ENCODE results near the gene COL9A1.

The COL9A1 gene

DNA sequence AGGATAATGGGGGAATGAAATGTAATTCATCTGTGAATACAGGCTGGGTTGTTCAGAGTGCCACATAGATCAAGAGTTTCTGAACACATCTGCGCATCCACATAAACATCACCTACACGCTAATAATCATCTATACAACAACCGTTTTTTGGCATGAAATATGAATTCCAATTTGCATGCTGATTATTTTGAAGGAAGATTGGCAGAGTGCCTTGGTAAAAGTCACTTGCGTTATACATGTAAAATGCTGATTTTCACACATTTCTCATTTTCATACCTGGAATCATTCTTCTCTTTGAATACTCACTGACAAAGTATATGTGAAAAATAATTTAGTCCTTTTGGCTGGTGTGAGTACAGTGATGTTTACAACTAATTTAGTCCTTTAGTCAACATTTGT, 17.7 kb downstream of the COL9A1 start:
- FAIRE-seq, result no peak

DNA sequence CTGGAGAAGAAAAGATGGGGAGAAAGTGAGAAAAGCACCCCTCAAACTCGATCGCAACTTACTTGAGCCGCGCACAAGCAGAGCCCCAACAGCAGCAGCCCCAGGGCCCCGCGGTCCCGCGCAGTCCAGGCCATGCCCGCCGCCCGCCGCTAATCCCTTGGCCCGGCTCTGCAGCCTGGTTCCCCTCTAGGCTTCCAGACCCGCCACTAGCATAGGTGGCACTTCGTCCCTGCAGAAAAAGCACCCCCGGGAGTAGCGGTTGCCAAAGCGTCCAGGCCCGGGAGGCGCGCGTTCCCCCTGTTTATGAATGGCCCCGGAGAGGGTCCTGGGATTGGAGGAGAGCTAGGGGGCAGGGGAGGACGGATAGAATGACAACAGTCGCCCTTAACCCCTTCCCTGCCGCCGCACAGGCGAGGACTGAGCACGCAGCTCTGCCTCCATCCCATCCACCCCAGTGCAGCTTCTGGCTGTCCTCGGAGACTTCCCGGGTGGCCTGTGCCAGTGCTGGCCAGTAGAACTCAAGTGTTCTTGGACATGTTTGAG, 19.9 kb downstream of the COL9A1 start:
- no peak for FAIRE-seq

DNA sequence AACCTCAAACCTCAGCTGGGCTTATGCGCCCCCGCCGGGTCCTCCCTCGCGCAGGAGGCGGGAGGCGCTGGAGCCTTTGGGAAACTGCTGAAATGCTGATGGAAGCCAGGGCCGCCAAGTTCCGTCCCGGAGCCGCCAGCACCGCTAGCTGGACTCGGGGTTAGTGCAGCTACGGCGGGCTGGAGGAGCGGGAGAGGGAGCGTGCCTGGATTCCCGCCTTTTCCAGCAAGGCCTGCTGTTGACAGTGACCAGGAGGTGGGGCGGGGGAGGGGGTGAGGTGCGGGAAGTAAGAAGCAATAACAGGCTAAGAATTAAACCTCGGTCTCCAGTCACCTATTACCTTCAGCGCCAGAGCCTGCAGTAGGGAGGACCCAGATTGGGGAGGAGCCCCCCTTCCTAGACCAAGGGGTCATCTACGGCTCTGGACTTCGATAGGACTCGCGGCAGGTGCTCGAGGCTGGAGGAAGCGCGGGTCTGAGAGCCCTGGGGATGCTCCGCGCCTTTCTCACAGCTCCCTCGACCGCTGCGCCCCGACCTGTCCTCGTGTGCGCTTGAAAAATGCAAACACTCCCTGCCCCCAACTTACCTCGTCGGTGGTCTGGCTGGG, 20.5 kb downstream of the COL9A1 start:
- FAIRE-seq, result no peak

DNA sequence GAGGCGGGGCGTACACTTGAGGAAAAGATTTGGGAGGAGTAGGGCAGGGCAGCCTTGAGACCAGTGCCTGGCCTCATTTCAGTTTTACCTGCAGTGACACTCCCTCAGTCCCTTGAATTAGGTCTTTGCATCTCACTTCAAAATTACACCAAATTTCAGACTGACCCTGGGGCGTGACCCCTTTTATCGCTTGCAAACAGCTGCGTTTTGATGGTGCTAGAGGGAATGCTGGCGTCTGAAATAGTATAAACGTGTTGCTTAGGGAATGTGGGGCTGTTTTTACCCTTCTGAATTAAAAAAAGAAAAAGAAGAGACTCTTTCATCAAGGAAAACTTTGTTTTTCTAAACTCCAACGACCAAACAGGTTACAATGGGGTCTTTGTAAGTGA, 21.0 kb downstream of the COL9A1 start:
- no peak for FAIRE-seq

DNA sequence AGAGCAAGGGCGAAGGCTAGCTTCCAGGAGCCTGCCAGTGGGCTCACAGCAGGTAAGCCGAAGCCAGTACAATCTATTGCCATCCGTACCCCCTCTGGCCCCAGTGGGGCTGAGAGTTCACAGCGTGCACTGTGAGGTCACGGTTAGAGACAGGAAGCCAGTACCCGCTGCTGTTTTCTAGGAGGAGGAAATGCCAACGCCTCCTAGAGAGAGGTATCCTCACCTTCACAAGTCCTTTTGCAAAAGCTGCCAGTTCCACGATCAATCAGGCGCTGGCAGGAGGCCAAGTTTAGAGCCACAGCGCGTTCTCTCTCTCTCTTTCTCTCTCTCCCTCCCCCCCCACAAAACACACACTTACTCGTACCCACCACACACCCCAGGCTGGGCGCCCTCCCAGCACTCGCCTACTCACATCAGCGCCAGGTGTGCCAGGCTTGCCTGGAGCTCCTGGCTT, 22.5 kb downstream of the COL9A1 start:
- FAIRE-seq, result no peak

DNA sequence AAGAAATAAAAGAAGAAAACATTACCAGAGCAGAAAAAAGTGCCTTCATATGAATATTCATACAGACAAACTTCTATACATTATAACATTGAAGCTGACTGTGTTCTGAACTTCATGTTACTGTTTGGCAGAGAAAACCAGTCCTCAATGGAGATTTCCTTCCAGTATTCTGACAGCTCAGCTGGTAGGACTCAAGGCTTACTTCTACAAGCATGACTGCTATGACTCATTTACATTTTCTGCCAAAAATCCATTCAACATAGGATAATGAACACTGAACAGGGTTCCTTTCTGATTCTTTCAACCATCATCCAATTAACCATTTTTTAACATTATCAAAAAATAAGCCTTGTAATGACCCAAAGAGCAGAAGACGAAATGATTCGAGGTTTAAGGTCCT, 25.4 kb downstream of the COL9A1 start:
- no peak for FAIRE-seq

DNA sequence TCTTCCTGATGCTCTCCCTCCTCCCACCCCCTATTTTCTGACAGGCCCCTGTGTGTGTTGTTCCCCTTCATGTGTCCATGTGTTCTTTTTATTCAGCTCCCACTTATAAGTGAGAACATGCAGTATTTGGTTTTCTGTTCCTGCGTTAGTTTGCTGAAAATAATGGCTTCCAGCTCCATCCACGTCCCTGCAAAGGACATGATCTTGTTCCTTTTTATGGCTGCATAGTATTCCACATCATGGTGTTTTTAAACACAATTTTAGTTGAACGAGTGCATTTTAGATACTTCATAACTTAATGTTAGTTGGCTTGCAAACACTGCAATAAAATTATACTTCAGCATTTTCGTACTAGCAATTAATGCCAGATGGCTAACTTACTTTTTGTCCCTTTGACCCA, 28.5 kb downstream of the COL9A1 start:
- FAIRE-seq, result no peak

DNA sequence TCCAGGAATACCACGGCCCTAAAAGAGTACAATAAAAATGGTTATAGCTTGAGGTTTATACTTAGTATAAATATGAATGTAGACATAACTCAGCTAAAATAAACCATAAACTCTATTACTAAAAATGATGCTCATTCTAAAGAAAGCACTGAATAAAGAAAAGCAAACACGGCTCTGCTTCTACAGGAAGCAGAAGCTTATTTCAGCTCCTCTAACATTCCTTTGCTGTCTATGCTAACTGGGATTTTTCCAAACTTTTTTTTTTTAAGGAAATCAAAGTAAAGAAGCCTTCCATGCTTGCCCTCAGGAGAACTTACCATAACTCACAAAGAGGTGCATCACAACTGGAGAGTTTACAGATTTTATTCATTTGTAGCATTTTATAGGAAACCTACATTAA, 30.8 kb downstream of the COL9A1 start:
- FAIRE-seq, result no peak

DNA sequence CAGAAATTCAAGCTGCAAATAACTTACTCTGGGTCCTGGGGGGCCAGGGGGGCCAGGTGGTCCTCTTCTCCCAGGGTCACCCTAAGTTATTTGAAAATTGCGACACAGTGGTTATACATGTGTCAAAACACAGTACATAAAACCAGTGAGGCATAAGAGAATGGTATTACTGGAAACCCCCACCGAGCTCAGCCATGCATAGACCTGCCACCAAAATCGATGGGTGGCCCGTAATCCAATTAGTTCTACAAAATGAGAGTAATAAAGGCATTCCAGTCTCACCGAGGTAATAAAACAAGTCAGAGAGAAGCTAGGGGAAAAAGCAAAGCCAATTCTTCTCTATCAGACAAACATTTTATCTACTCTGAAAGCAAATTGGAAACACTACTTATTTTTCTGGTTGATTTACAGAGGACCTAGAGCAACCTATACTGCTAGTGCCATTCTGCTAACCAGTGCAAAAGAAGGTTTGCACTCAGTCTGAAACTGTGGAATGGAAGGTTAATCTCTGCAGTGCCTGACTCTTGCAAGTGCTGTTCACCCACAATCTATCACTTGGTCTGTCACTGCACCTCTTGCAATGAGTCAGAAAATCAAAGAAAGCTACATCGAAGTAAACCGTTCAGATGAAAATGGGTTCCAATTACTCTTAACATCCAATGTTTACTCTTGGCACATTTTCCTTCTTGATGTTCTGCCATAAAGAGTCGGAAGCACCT, 32.4 kb downstream of the COL9A1 start:
- FAIRE-seq, result no peak

DNA sequence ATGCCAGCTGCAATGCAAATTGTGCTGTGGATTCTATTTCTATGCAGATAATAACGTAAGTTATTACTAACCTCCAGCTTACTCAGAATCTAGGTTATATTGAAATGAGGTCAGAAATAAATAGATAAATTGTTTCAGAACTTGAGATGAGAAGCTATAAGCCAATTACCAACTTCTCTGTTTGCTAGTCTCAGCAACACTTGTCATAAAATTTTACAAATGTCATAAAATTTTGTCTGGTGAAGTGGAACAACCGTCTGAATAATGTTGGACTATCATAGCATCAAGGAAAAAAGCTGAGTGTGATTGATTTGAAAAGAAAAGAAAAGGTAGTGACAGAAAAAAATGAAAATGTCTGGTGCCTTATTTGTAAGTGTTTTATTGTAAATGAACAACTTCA, 36.7 kb downstream of the COL9A1 start:
- no peak for FAIRE-seq

DNA sequence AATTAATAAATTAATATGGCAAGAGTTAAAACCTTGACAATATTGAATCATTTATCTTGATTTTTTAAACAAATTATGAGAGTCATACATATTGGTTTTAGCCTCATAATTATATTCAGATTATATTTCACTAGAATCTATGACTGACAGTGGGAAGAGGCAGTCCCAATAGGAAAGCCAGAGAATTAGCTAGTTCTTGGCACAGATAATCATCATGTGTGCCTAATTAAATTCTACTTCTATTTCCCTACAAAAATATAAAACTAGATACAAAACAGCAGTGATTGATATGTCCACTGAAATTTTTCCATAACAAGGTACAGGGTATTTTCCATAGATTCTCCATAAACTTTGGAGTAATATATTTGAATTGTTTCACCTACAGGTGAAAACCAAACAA, 38.6 kb downstream of the COL9A1 start:
- FAIRE-seq, result no peak

DNA sequence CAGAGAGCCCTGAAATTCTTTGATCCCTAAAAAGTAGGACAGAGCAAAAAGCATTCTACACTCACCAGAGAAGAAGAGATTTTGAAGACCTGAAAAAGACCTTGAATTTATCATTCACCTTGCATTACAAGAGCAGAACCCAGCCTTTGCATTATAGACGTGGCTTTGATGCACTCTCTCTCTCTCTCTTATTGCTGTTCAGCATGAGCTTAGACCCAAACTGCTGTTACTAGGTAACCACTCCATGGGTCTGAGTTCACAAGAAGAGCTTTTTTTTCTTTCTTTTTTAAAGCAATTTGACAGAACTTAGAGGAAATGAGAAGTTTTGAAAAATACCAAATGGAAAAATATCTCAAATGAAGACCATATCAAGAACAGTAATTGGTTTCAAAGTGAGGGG, 44.4 kb downstream of the COL9A1 start:
- FAIRE-seq, result no peak

DNA sequence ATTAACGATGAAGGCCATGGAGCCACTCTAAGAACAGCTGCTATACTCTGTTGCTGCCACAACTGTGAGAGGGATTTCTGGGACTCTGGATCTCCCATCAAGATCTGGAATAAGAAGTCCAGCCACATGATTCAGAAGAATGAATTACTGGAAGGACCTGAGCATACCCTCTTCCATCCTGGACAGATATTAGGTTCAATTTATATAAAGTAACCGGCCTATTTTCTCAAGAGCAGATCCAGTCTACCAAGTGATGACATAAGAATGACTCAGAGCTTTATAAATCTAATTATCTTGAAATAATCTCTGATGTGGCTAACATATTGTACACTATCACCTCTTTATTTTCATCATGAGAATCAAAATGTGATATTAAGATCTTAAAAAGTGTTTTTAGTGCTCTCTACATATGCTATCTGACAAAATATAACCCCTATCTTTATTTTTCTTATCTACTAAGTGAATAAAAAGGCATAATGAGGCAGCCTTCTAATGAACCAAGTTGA, 45.1 kb downstream of the COL9A1 start:
- no peak for FAIRE-seq

DNA sequence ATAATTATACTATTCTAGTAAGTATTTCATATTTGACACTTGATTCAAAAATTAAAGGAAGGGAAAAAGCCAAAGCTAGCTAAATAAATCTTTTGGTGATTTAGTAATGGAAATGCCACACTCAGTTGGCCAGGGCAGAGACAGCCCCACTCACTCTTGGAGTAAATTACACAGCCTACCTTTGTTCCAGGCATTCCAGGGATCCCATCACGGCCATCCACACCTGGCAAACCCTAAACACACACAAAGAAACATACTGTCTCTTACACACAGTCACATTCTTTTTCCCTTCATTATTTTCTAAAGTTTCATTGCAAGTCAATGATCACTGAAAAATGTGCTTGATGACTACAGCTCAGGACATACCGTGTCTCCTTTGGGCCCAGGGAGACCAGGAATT, 48.1 kb downstream of the COL9A1 start:
- FAIRE-seq, result no peak

DNA sequence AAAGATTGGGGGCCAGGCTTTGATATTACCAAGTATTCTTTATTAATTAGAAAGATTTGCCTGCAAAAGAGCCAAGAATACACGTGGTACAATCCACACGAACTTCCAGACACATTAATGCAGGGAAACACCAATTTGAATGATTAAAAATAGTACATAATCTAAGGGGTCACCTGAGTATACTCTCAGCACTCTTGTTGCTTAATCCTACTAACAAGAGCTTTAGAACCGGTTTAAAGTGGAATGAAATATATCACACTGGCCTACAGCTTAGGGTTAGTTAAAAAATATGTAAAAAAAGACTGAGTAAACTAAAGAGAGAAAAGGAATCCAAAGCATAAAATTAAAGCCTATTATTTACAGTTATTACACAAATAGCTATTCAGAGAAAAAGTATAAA, 49.0 kb downstream of the COL9A1 start:
- FAIRE-seq, result no peak

DNA sequence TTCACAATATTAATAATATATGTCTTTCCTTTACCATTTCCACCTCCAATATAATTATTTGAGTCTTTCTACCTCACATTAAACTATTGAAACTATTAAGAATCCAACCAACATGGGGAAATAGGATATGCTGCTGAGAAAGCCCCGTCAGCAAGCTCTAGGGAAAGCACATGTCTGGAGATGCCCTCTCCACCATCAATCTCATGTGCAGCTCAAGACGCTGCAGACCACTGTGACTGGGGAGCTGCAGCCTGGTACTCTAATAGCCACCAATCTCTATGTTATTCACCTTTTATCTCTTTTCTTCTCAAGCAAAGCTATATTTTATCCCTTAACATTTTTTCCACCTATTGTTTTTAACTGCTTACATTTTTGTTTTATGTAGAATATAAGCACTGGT, 50.3 kb downstream of the COL9A1 start:
- FAIRE-seq, result no peak

DNA sequence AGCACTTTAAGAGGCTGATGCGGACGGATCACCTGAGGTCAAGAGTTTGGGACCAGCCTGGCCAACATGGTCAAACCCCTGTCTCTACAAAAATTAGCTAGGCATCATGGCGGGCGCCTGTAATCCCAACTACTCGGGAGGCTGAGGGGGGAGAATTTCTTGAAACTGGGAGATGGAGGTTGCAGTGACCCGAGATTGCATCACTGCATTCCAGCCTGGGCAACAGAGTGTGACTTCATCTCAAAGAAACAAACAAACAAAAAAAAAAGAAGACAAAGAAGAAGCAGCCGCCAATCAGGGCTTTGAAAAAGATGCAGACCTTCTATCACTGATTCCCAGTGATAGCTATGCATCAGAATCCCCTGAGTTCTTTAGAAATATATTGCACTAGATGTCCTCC, 56.8 kb downstream of the COL9A1 start:
- no peak for FAIRE-seq

DNA sequence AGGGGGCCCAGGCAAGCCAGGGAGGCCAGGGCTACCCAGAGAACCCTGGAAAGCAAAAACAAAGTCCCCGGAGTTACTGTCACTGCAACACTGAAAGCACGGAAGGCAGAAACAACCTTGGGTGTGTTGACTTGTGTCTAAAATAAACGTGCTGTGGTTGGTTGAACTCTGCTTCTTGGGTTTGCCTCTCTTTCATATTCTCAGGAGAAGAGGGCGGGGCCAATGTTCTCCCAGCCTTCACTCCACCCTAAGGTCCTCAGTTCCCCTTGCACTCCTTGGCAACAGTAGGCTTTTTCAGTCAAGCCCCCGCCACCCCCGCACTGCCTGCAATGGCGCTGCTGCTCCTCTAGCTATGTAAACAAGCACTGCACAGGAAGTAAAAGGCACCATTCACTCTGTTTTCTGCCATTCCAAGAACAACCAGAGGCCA, 60.9 kb downstream of the COL9A1 start:
- no peak for FAIRE-seq

DNA sequence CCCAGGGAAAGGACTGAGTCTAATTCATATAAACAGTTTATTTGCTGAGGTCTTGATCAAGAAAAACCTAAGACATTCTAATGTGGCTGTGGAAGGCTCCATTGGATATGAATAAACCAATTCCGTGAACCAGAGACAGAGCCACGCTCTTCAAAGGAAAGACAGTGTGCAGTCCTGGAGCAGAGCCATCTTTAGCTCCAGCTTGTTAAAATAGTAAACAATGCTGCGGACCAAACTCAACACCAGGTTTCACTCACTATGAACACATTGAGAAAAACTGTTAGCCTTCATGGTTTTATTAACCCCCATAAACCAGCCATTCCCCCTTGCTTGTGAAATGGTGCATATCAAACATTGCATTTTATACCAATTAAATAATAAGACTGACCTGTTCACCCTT, 61.9 kb downstream of the COL9A1 start:
- FAIRE-seq, result no peak

DNA sequence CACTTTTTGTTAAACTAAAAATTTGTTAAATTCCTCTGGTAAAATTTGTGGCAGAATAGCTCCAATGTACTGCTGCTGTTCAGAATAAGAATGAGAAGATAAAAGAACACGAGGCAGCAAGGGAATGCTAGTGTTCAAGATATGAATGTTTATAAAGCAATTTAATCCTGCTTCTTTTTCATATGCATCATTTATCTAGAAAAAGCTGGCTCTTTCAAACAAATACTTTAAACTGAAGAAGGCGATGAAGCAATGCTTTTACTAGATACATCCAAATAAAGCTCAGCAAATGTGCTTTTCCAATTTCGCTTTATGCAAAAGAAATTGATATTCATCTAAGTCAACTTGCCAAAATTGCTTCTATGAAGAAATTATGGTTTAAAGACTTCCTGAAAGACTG, 66.5 kb downstream of the COL9A1 start:
- FAIRE-seq, result no peak

DNA sequence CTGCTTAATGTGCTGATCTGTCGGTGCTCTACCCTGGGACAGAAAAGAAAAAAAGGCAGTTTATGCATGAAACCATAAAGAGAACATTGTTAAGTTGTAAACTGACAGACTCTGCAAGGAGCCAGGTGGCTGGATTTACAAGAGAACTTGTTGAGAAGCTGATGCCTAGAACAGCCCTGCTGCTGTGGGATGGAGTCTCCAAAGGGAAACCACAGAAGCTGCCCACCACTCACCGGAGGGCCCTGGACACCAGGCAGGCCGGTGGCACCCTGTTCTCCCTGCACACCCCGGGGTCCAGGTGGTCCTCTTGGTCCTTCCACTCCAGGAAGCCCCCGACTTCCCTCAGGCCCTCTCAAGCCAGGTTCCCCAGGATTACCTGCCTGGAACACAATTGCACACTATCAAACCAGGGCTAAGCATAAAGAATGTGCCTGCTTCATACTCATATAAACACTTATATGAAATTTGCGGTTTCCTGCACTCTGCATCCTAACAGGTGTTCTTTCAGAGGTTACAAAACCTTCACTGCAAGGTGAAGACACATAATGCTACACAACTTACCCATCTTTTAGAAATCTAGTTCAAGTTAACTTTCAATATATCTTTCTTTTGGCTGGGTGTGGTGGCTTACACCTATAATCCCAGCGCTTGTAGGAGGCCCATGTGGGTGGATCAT, 68.2 kb downstream of the COL9A1 start:
- FAIRE-seq, result no peak

DNA sequence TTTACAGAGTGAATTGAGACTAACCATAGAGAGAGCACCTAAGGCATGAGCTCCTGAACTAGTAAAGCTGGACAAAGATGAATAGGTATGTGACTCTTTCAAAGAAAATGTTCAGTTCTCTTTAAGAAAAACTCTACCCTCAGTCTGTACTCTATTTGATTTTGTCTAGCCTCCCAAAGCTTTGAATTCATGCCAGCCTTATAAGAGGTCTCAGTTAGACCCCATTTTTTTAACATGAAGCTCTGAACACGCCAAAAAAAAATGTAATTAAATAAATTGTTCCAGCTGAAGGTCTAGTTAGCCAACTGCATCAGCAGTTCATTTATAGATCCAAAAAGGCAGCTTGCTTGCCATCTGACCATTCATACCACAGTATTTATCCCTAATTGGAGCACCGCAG, 71.6 kb downstream of the COL9A1 start:
- FAIRE-seq, result no peak

DNA sequence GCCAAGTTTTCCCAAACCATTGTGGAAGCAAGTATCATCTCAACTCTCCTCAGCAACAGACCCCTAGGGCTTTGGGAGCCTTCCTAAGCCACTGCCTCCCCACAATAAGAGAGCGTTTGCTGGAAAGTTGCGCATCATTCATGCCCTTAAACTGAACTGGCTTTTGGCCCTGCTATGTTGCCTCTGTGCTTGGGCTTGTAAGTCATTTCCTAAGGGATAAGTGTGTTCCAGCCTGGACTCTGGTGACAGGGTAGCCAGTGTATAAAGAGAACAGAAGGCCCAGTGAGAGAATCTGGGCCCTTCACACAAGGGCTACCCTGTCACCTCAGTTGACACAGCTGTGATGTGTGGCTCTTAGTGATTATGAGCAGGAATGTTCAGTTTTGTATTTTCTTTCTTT, 77.8 kb downstream of the COL9A1 start:
- no peak for FAIRE-seq

DNA sequence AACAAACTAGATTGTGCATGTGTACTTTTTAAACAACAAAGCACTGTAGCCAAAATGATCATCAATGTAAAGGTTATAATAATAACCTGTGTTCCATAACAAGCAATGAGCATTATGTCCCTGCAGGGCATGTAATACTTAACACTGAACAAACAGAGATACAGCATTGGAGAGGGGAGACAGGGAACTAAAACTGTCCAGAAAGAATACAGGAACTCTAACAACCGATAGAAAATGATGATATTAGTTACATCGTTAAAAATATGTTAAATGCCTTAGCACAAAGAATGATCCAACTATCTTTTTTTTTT, 80.5 kb downstream of the COL9A1 start:
- no peak for FAIRE-seq

All from A204.1 (cell line).